AG20443 (cell line): Measurements from ENCODE around the gene PKNOX1.
"Not testable (repeated sequence)": the region's sequence is repeated elsewhere in the genome, so short reads cannot be mapped to it uniquely, and the experiment has no call there.

ENCODE experiments used
- DNase-seq: peaks from one replicate; pipeline ENCODE4 v3.0.0; 2012; ENCODE audit warnings: low spot score, mixed read lengths

PKNOX1 gene

DNA sequence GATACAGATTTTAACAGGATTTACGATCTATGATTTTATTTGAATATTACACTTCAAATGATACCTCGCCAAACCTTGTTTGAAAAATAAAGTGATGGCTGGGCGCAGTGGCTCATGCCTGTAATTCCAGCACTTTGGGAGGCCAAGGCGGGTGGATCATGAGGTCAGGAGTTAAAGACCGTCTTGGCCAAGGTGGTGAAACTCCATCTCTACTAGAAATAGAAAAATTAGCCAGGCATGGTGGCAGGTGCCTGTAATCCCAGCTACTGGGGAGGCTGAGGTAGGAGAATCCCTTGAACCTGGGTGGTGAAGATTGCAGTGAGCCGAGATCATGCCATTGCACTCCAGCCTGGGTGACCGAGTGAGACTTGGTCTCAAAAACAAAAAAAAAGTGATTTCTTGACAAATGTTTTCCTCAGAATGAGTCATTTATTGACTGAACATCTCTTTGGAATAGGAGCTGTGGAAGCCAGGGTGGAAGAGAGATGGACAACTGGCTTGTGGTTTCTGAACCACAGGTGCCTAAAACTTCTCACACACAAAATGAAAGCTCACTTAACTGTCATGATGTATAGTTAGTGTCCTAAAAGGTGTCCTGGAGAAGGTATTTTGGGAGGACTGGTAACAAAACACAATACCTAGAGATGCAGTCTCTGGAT is 11.9 kb downstream of the PKNOX1 start:
- no peak for DNase-seq

DNA sequence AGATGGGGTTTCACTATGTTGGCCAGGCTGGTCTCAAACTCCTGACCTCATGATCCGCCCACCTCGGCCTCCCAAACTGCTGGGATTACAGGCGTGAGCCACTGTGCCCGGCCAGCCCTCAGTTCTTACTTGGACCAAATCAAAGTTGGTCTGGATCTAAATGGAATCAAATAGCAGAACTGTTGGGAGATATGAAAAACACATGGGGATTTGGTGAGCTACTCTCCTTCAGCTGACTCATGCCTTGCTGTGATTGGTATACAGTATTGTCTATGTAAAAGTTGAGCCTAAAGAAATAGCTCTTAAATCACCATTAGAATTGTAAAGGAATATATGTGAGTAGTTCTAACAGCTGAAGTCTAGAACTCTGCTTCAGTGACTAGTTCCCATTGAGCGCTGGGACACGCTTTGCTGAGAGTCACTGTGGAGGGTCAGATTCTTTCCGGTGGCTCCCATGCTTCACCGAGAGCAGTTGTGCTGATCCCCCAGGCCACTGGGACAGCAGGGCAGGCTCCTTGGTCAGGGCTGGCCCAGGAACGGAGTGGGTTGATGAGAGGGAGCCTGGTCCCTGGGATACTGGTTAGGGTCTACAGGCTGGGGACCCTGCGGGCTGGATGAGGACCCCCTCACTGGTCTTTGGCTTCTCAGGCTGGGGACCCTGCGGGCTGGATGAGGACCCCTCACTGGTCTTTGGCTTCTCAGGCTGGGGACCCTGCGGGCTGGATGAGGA is 14.0 kb downstream of the PKNOX1 start:
- peak; percentile 60 for DNase-seq

DNA sequence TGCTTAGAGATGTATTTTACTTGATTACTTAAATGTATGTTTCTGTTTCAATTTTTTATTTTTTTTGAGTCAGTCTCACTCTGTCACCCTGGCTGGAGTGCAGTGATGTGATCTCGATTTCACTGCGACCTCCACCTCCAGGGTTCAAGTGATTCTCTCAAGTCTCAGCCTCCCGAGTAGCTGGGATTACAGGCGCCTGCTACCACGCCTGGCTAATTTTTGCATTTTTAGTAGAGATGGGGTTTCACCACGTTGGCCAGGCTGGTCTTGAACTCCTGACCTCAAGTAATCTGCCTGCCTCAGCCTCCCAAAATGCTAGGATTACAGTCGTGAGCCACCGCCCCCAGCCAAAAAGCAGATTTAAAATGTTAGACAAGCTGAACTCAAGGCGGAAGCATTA is 15.0 kb downstream of the PKNOX1 start:
- DNase-seq = not testable (repeated sequence)

DNA sequence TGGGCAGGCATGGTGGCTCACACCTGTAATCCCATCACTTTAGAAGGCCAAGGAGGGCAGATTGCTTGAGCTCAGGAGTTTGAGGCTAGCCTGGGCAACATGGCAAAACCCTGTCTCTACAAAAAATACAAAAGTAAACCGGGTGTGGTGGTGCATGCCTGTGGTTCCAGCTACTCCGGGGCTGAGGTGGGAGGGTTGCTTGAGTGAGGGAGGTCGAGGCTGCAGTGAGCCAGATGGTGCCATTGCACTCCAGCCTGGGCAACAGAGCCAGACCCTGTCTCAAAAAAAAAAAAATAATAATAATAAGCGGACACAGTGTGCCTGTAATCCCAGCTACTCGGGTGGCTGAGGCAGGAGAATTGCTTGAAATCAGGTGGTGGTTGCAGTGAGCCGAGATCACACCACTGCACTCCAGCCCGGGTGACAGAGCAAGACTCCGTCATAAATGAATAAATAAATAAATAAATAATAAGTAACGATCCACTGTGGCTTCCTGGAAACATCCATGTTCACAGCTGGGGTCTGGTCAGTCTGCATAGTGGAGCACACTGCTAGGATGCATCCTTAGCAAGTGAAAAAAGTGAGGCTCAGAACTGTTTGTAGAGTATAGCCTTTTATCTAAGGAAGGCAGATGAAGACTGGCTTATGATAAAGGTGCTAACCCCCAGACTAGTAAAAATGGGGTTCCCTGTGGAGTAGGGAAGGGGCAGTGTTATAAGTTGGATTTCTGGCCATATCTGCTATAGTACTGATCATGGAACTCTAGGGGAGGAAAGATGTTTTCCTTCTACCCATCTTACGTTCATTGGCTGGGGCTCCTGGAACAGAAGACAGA is 15.7 kb downstream of the PKNOX1 start:
- DNase-seq = no peak

DNA sequence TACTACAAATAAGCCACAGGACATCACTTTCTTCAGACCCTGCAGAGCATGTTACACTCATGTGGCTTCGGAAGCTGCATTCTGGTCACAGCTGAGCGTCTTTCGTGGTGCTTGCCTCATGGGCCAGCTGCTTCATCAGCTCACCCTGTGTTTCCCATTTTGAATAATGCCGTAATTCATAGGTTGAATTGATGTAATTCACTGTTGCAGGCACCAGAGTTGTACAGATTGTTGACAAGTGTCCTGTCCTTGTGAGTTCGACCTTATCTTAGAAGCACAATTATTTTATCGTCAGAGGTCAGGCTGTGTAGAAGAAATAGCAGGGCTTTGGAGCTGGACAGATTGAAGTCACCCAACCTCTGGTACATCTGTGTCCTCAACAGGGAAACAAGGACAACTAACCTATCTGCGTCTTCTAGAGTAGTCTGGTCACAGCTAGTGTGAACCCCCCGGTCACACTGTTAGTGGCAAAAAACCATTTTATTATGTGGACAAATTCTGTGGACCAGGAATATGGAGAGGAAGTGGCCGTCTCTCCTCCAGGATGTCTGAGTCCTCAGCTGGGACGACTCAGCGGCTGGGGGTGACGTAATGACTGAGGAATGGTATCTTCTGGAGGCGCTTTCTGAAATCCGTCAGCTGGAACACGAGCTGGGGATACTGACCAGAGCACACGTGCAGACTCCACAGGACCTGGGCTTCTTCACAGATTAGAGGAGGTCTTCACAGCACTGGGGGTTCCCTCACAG is 17.8 kb downstream of the PKNOX1 start:
- peak; percentile 90 for DNase-seq

DNA sequence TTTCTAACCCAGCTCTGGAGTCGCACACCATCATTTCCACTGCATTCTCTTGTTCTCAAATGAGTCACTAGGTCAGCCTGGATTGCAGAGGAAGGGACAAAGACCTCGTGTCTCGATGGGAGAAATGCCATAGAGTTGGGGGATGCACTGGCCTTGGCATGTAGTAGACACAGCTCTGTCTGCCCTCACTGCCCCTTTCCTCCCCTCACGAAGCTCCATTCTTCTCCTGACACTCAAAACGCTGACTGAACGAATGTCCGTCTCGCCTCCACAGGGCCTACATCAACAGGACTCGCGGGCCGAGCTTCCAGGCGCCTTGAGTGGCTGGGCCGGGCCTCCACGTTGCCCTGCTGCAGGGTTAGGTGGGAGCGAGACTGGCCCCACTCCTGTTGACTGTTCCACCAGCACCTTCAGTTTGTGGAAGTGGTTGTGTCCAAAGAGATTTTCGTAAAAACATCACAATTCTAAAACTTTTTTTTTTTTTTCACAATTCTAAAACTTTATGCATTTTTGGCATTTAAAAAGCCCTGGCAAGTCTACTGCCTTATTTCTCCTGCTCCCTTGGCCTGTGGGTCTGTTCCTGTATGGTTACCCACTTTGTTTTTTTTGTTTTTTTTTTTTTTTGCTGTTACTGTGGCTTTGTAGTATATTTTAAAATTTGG is 18.8 kb downstream of the PKNOX1 start:
- no peak for DNase-seq

DNA sequence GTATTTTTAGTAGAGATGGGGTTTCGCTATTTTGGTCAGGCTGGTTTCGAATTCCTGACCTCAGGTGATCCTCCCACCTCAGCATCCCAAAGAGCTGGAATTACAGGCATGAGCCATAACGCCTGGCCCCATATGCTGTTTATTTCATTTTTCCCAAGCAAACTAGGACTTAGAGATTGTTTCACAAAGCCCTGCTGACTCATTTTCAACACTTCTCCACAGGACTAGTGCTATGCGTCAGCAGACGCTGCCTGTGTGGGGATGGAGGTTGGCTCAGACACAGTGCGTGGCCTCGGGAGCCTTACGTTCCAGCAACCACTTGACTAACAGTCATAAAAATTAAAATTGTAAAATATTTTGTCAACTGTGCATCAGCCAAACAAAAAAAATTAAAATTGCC is 22.7 kb downstream of the PKNOX1 start:
- peak; percentile 90 for DNase-seq

DNA sequence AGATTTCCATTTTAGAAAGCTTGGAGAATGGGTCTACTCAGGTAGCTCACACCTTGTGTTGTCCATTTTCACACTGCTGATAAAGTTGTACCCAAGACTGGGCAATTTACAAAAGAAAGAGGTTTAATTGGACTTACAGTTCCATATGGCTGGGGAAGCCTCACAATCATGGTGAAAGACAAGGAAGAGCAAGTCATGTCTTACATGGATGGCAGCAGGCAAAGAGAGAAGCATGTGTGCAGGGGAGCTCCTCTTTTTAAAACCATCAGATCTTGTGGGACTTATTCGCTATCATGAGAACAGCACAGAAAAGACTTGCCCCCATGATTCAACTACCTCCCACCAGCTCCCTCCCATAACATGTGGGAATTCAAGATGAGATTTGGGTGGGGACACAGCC is 23.6 kb downstream of the PKNOX1 start:
- DNase-seq = not testable (repeated sequence)

DNA sequence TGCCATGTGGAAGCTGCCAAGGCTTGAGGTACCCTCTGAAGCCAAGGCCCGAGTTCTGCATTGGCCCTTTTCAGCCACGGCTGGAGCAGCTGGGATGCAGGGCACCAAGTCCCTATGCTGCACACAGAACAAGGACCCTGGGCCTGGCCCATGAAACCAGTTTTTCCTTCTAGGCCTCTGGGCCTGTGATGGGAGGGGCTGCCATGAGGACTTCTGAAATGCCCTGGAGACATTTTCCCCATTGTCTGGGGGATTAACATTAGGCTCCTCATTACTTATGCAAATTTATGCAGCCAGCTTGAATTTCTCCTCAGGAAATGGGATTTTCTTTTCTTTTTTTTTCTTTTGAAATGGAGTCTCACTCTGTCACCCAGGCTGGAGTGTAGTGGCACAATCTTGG is 24.8 kb downstream of the PKNOX1 start:
- DNase-seq = not testable (repeated sequence)

DNA sequence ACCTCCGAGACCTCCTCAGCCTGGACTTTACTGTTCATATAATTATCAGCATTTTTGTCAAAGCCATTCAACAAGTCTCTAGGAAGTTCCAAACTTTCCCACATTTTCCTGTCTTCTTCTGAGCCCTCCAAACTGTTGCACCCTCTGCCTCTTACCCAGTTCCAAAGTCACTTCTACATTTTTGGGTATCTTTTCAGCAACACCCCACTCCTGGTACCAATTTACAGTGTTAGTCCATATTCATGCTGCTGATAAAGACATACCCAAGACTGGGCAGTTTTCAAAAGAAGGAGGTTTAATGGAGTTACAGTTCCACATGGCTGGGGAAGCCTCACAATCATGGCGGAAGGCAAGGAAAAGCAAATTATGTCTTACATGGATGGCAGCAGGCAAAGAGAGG is 25.7 kb downstream of the PKNOX1 start:
- not testable (repeated sequence) for DNase-seq

DNA sequence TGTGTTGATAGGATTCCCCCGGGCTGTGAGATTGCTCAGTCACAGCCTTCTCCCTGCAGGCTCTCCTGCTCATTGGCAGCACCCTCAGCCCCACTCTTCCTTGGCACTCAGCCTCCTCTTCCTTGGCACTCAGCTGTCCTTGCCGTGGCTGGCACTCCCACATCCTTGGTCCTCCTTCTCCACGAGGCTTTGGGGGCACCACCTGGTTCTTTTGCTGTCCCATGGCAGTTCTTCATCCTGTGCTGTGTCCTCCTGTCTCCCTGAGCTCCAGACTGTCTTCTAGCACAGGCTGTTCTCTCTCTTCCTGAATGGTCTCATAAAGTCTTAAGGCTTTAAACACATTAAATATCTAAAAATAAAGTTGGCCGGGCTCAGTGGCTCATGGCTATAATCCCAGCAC is 27.0 kb downstream of the PKNOX1 start:
- DNase-seq = no peak

DNA sequence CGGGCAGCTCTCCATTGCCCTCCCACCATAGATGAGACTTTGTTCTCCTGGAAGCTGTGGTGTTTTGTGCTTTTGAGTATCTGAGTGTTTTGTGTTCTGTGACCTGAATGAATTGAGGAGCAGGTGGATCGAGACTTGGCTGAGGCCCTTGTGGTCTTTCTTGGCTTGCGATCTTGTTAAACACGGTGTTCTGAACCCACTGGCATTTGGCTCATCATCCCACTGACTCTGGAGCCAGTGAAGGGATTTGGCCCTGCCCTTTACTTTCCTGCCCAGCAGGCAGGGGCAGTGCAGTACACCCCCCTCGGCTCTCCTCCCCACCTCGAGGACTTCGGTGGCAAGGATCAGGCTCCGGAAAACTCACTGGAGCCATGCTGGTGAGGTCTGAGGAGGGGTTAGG is 30.6 kb downstream of the PKNOX1 start:
- DNase-seq = no peak

DNA sequence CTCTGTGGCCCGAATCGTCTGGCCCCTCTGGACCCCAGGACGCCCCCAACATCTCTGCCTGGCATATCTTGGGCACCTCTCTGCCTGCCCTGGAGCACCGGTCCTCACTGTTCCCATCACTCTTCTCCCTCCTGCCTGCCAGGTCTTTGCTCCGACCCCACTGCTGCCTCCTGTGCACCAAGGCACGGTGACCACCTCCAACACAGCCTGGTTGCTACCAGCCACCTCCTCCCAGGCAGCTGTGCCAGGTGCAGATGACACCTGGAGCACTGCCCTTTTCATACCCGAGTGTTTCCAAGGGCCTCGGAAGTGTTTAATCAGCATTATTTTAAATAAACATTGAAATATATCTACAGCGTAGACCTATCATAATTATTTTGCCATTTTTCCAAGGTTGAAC is 31.3 kb downstream of the PKNOX1 start:
- no peak for DNase-seq

DNA sequence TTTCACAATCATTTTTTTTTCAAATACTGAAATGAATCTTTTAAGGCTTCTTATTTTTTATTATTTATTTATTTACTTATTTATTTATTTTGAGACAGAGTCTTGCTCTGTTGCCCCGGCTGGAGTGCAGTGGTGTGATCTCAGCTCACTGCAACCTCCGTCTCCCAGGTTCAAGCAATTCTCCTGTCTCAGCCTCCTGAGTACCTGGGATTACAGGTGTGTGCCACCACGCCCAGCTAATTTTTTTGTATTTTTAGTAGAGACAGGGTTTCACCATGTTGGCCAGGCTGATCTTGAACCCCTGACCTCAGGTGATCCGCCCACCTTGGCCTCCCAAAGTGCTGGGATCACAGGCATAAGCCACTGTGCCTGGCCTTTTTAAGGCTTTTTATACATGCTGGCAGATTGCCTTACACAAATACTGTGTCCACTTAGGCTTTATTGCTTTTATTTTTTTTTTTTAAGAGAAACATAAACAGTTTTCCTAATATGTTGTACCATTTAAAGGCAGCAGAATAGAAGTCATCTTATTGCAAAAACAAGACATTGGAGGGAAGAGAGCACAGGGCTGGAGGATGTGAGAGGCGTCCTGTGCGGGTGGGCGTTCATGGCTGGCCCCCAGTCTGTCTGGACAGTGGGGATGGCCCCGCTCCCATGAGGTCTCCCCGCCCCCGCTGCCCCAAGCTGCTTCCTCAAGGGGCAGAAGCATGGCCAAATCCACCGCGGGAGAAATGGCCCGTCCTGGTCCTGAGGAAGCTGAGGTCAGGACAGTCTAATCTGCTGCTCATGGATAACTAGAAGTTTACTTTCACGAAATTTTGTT is 31.9 kb downstream of the PKNOX1 start:
- not testable (repeated sequence) for DNase-seq

DNA sequence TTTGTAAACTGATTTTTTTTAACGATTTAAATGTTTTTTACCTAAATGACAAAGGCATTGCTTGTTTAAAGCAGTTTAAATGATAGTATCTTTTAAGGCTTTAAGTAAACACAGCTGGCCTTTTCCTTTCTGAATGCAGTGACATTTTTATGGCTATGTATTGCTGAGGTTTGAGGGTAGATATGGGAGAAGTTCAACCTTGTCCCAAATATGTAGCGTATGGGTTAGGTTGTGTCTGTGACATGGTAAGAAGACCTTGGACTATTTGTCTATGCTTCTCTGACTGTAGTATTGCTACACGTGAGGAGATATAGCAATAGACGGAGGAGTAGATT is 32.5 kb downstream of the PKNOX1 start:
- DNase-seq = no peak

DNA sequence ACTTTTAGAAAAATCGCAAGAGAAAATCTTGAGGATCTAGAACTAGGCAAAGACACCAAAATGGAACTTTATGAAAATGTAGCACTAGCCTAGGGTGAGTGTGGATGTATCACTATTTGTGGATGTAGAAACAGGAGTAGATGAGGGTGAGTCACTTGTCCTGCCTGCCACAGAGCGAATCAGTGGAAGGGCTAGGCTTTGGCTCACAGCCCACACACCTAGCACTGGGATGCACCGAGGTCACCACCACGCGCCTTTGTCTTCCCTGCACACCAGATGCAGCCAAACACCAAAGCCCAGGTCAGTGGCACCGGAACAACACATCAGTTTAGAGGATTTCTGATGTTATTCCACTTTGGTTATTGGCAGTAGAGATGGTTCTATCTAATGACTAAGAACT is 38.2 kb downstream of the PKNOX1 start:
- no peak for DNase-seq

DNA sequence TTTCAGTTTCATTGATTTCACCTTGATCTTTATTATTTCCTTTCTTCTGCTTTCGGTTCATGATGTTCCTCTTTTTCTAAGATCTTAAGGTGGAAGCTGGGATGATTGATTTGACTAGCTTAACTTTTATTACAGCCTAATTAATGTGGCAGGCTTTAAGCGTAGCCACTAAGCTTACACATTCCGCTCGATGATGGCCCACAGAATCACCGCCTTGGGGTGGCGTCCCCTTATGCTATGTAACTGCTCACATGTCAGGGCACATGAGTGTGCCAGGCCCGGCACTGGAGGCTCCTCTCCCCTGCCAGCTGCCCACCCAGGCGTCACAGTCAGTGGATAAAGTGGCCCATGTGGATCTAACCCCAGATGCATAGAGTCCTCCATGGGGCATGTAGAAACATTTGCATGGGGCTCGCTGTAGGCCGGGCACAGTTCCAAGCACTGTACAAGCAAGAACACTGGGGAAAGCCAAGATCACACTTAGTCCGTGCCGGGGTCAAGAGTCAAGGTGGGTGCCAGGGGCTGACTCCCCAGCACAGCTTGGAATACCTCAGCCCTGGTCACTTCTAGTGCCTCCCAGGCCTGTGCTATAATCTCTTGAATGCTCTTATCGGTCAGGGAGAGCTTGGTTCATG is 41.7 kb downstream of the PKNOX1 start:
- DNase-seq = no peak

DNA sequence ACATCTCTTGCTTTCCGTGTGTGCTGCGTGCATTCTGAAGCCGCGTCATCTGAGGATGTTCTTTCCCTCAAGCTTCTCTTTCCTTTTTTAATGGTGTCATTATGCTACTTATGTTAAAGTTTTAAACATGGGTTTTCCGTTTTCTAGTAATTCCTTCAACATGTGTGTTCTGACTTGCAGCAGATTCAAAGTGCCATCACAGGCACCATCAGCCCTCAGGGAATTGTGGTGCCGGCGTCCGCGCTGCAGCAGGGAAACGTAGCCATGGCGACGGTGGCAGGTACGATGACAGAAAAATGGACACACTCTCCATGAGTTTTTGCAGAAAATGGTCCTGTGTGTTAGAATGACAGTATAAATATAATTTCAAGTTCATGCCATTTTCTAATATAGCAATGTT is 42.4 kb downstream of the PKNOX1 start:
- no peak for DNase-seq

DNA sequence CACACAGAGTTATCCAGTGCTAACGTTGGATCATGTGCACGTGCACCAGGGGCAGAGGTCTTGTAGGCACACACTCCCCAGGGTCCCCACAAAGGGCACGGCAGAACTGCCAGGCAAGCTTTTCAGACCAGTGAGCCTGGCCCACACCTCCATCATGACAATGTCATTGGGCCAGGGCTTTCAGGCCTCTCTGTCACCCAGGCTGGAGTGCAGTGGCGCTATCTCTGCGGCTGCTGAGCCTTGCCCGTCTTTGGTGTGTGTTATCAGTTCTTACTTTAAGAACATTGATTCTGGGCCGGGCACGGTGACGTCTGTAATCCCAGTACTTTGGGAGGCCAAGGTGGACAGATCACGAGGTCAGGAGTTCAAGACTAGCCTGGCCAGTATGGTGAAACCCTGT is 44.2 kb downstream of the PKNOX1 start:
- DNase-seq = no peak

DNA sequence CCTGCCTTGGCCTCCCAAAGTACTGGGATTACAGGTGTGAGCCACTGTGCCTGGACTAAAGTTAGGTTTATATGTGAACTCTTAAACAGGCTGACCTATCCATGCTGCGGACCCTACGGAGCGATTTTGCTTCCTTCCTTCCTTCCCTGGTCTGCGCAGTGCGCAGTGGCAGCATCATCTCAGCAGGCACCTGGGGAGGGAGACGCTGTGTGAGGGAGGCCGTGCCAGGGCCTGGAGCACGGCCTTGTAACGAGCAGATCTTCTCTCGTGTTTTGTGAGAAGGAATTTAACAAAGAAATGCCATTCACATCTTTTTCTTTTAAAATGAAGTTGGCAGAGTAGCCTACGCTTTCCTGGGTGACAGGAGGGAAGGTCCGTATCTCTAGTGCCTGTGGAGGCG is 45.8 kb downstream of the PKNOX1 start:
- no peak for DNase-seq

DNA sequence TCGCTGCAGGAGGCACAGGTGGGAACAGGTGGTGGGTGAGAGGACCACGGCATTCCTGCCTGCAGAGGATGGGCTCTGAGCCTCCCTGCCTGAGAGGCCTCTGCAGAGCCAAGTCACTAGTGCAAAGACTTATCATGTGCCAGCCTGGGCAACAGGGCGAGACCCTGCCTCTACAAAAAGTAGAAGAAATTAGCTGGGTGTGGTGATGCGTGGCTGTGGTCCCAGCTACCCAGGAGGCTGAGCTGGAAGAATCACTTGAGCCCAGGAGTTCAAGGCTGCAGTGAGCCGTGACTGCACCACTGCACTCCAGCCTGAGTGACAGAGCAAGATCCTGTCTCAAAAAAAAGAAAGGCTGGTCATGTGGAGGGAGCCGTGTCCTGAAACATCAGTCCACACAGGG is 46.4 kb downstream of the PKNOX1 start:
- no peak for DNase-seq
